Measurements from ENCODE around the gene KLF2. TPM values are rescaled to one million over a fixed set of nuclear protein-coding genes. Genes with fewer than 3 reads are reported as not detected.

KLF2 gene
- 100 to 1,000 TPM in 2 of 4 donors, 10 to 100 TPM in 2; 16.5 to 139 (median 81.8) TPM for total RNA-seq

DNA sequence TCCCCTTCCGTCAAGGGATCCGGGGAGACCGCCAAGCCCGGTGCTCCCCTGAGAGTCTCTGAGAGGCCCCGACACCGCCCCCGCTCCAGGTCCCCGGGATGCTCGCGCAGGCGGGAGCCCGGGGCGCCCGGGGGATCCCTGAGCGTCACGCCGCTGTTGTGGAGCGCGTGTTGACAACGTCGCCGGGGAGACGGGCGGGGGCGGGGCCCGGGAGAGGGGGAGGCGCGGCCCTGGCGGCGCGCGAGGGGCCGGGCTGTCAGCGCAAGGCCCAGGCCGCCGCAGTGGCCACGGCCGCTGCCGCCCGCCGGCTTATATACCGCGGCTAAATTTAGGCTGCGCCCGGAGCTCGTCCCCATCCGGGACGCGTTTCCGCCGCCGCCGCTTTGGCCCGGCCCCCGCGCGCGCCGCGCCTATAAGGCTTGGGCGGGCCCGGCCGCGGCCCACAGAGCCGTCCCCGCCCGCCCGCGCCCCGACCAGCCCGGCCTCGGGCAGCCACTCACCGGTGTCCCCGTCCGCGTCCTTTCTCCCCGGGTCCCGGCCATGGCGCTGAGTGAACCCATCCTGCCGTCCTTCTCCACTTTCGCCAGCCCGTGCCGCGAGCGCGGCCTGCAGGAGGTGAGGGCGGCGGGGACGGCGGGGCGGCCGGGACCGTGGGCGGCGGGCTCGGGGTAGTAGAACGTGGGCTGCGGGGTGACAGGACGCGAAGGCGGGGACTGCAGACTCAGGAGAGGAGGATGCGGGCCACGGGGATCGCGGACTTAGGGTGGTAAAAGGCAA, at the start of gene KLF2:
TSS of gene KLF2 (plus strand) at position 443 of the 777 bp plus-strand sequence. CDS start at position 541, 98 bp downstream.
- Histone ChIP-seq H3K4me1 (peaks cover 7 to 15% of the 10 kb centered on the region in 2 donors), H3K27ac (peak within 1 kb of the TSS; percentile 95 to 98), H3K36me3 (no peaks in the 10 kb centered on the region), H3K9me3 (no peaks in the 10 kb centered on the region), H3K27me3 (no peaks in the 10 kb centered on the region), H3K4me3 (peak within 1 kb of the TSS; percentile 44 to 98)
- intact Hi-C loops (cut with DNase I; ENCODE audit: low total_unique reads), result no loop called here
- peak; percentile 91 to 98 for TF ChIP-seq POLR2A (IDR thresholded peaks at IDR 0.05)
- TF ChIP-seq, protein P1, sequence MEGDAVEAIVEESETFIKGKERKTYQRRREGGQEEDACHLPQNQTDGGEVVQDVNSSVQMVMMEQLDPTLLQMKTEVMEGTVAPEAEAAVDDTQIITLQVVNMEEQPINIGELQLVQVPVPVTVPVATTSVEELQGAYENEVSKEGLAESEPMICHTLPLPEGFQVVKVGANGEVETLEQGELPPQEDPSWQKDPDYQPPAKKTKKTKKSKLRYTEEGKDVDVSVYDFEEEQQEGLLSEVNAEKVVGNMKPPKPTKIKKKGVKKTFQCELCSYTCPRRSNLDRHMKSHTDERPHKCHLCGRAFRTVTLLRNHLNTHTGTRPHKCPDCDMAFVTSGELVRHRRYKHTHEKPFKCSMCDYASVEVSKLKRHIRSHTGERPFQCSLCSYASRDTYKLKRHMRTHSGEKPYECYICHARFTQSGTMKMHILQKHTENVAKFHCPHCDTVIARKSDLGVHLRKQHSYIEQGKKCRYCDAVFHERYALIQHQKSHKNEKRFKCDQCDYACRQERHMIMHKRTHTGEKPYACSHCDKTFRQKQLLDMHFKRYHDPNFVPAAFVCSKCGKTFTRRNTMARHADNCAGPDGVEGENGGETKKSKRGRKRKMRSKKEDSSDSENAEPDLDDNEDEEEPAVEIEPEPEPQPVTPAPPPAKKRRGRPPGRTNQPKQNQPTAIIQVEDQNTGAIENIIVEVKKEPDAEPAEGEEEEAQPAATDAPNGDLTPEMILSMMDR (IDR thresholded peaks at IDR 0.05), result peak in 2 of 4 experiments; percentile 1 to 12
- DNase-seq, result peak; percentile 93 to 97

DNA sequence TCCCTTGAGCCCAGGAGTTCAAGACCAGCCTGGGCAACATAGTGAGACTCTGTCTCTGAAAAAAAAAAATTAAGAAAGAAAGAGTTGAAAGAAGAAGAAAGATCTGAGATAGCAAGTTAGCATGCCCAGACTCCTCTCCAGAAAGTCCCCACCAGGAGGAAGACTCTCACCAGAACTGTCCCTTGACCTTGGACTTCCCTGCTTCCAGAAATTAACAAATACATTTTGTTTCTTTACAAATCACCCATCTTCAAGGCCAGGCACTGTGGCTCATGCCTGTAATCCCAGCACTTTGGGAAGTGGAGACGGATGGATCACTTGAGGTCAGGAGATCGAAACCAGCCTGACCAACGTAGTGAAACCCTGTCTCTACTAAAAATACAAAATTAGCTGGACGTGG, 44.3 kb upstream of the KLF2 start:
- H3K27ac ChIP-seq, result peak overlapping the region in 1 of 2 donors; percentile 28
- no peak for TF ChIP-seq POLR2A (IDR thresholded peaks at IDR 0.05)
- TF ChIP-seq, protein P1 (IDR thresholded peaks at IDR 0.05), result no peak
- no peaks in the 10 kb centered on the region for H3K9me3 ChIP-seq
- no peak for DNase-seq
- no peaks in the 10 kb centered on the region for H3K27me3 ChIP-seq
- H3K4me3 ChIP-seq, result no peak overlapping the region
- H3K36me3 ChIP-seq, result no peaks in the 10 kb centered on the region
- H3K4me1 ChIP-seq, result no peaks in the 10 kb centered on the region
- intact Hi-C loops (cut with DNase I; ENCODE audit: low total_unique reads), result no loop called here

DNA sequence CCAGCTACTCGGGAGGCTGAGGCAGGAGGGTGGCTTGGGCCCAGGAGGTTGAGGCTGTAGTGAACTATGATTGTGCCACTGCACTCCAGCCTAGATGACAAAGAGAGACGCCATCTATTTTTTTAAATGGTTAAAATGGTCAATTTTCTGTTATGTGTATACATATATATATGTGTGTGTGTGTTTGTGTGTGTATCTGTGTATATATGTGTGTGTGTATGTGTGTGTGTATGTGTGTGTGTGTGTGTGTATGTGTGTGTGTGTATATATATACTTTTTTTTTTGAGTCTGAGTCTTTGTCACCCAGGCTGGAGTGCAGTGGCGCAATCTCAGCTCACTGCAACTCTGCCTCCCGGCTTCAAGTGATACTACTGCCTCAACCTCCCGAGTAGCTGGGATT, 42.9 kb upstream of the KLF2 start:
- DNase-seq, result no peak
- H3K9me3 ChIP-seq, result no peaks in the 10 kb centered on the region
- H3K36me3 ChIP-seq, result no peaks in the 10 kb centered on the region
- intact Hi-C loops (cut with DNase I; ENCODE audit: low total_unique reads), result no loop called here
- H3K4me3 ChIP-seq, result no peak overlapping the region
- no peaks in the 10 kb centered on the region for H3K27me3 ChIP-seq
- H3K27ac ChIP-seq, result peak overlapping the region; percentile 98
- TF ChIP-seq, protein P1 (IDR thresholded peaks at IDR 0.05), result no peak
- no peak for TF ChIP-seq POLR2A (IDR thresholded peaks at IDR 0.05)
- H3K4me1 ChIP-seq, result no peaks in the 10 kb centered on the region

DNA sequence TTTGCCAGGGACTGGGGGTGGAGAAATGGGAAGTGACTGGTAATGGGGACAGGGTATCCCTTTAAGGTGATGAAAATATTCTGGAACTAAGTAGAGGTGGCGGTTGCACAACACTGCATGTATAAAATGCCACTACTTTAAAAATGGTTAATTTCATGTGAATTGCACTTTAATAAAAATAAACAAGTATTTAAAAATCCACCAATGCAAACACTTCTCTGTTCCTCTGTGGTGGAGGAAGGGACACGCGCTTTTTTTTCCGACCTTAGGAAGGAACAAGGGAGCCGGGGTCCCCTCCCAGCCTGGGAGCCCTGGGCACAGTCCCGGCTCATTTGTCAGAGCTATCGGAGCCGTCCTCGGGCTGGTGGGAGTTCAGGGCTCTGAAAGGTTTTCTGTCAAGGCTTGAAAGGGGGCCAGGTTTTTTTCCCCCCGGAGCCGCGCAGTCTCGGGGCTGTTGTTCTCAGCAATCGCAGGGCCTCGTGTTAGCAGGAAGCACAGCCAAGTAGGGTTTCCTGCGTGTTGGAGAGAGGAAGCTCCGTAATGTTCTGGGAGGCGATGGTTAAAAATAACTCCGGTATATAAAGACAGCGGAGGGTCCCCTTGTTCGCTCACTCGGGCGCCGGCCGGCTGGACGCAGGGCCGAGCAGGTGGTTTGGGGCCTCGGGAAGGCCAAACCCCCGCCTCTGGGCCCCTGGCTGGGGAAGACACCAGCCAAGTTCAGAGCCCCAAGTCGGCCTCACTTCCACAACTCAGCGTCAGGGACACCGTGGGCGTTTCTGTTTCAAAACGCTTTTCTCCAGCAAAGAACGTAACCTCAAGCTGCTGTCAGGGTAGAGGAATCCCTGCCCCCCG, 41.2 kb upstream of the KLF2 start:
- peak overlapping the region; percentile 21 to 27 for H3K4me3 ChIP-seq
- intact Hi-C loops (cut with DNase I; ENCODE audit: low total_unique reads), result no loop called here

More for the DNA sequence above, 41.2 kb upstream of the KLF2 start:
- H3K36me3 ChIP-seq, result no peaks in the 10 kb centered on the region
- no peaks in the 10 kb centered on the region for H3K9me3 ChIP-seq
- TF ChIP-seq POLR2A (IDR thresholded peaks at IDR 0.05), result peak; percentile 59 to 76
- TF ChIP-seq, protein P1 (IDR thresholded peaks at IDR 0.05), result peak in 1 of 4 experiments; percentile 9
- H3K27ac ChIP-seq, result peak overlapping the region; percentile 98
- no peaks in the 10 kb centered on the region for H3K4me1 ChIP-seq
- peak; percentile 87 to 91 for DNase-seq
- H3K27me3 ChIP-seq, result no peaks in the 10 kb centered on the region

Data from uterus (tissue), 4 donors.